T-helper 1 cell (primary cell): ENCODE results near the gene PCGF5.
A peak's percentile ranks its signal among the peaks of the same experiment; 100 is the strongest.
"Not testable (repeated sequence)": the region's sequence is repeated elsewhere in the genome, so short reads cannot be mapped to it uniquely, and the experiment has no call there.

Source experiments
- DNase-seq, 5 donors: peaks; one replicate each; pipeline ENCODE4 v3.0.0-alpha.2; 2012 to 2020

The PCGF5 gene

DNA sequence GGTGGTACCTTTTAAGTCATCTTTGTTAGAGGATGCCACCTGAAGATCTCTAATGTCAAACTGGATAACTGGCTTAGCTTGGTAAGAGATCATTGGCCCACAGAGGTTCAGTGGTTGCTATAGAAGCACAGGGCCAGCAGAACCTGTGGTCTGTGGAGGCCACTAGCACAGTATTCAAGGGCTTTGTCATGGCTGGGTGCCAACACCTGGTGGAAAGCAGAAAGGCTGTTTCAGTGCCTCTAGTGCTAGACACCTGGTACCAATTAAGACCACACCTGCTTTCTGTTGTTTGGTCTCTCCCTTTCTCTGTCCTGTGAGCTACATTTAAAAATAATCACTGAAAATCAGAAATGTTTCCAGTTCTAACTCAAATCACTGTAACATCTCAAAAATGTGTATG is 10.0 kb upstream of the PCGF5 start:
- DNase-seq, result no peak

- DNase-seq, result no peak
Measured at GRCh38 chr10:91211675-91212074, 8.8 kb upstream of the PCGF5 start.

DNA sequence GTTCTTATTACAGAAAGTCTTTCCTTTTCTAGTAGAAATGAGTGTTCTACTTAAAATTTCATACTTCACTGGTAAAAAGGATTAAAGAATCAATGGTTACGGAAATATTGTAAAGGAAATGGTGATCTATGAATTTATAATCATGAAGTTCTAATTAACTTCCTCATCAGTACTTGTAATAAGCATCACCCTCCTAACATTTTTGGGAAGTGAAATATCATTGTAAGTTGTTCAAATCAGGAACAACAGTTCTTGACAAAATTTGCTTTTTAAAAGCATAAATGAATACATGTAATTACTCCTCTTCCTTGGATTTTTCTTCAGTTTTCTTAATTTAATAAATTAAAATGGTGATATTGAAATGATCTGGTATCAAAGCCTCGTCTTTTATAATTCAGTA is 5.6 kb upstream of the PCGF5 start:
- DNase-seq, result no peak

DNA sequence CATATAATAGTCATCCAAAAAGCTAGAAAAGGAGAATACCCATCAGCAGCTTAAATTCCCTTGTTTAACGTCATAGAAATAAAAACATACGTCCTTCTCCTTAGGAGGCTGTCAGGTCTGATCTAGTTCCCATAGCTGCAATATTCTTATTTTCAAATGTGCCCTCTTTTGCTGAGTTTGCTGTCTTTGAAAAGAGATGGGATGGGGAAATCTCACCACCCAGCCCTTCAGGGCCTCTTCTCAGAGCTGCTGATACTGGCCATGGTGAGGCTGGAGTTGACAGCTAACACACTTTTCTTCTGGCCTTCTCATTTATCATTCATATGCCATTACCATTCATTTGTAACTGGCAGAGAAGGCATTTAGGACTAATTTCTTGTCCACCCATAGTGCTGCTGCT is 5.1 kb upstream of the PCGF5 start:
- no peak for DNase-seq

- no peak for DNase-seq
Measured at GRCh38 chr10:91219371-91220193, 881 bp upstream of the PCGF5 start.

- no peak for DNase-seq
Measured at GRCh38 chr10:91220954-91221675, 652 bp downstream of the PCGF5 start.

DNA sequence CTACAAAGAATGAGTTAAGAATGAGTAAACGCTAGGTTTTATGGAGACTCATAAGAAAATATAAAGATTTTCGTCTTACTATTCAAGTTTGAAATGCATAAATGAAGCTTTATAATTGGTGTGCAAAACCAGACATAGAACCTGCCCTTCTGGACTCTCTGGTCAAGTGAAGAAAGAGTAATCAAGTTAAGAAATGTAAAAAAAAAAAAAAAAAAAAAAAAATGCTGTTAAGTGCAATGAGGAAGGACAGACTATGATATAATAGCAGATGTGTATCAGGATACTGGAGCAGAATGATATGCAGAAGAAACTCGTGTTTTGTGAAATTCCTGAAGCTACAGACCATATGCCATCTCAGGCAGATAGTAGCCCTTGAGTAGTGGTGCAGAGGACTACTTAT is 5.6 kb downstream of the PCGF5 start:
- DNase-seq, result no peak

DNA sequence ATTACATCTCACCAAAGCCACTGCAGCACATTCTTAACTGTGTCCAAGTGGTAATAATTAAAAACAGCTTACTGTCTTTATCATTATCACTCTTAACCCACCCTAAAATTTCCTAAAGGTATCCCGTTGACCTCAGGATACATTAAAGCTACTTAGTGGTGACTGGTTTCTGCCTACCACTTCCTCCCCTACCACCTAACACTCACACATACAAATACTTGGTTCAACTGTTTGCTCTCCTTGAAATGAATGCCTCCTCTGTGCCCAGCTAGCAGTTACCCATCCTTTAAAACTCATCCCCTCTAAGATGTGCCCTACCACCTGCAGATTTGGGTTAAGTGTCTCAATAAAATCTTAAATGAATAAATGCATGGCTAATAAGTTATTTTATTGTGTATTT is 7.1 kb downstream of the PCGF5 start:
- DNase-seq, result peak in 1 of 5 donors; percentile 15

GRCh38 chr10:91229683-91230082 is 9.2 kb downstream of the PCGF5 start:
- DNase-seq, result no peak

GRCh38 chr10:91238191-91238590 is 17.7 kb downstream of the PCGF5 start:
- DNase-seq, result no peak

GRCh38 chr10:91239789-91240188 is 19.3 kb downstream of the PCGF5 start:
- DNase-seq, result no peak

- DNase-seq, result no peak
Measured at GRCh38 chr10:91242940-91243339, 22.5 kb downstream of the PCGF5 start.

DNA sequence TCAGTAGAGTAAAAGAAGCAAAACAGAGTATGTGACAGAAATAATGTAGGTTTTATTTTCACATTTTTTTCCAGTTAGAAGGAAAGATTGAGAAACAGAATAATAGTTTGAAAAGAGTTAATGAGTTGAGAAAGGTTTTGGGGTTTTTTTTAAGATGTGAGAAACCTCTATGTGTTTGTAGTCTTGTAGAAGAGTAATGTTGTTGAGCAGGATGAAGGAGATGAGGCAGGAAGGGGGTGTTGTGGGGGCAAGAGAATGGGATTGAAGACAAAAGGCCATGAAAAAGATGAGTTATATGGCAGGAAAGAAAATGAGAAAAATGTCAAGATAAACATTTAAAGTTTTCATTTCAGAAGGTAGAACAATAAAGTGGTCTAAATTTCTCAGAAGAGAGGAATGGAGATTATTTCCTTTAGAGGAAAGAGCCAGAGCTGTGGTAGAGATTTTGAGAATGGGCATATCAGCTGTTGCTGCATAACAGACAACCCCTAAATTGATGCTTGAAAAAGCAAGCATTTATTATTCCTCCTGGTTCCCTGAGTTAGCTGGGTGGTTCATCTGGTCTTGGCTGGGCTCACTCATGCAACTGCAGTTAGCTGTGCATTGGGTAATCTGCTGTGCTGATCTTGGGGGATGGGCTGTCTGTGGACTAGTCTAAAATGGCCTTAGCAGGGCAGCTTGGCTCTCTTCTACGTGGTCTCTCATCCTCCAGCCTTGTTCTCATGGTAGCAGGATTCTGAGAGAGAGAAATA is 27.1 kb downstream of the PCGF5 start:
- peak in 1 of 5 donors; percentile 7 for DNase-seq

DNA sequence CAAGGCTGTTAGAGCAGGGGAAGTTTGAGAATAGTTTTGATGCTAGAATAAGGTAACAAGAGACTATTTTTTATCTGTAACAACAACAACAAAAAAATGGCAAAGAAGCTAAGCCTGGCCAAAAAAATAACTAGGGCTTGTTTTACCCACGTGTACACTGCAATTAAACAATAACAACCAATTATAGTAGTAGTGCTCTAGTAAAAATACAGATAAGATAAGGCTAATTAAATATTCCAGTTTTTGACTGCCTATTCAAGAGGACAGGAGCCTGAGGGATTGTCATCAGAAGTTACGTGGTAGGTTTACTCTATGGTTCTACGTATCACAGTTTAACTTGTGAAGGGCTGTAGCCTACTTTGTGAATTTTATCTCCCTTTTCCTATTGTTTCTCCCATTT is 29.2 kb downstream of the PCGF5 start:
- DNase-seq, result no peak

DNA sequence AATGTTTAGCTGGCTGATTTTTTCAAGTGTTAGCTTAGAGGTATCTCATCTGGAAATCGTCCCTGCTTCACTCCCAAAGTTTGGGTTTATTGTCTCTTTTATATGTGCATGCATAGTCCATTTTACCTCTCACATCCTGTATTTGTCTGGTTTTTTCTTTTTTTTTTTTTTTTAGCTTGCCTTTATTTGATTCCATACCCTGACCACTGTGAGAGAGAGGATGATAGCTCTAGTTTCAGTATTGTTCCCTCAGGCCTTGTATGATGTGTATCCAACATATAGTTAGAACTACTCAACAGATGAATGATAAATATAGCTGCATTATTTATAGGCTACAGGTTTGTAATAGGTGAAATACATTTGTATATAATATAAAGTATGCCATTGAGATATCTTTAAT is 29.9 kb downstream of the PCGF5 start:
- no peak for DNase-seq

GRCh38 chr10:91251430-91252056 is 31.1 kb downstream of the PCGF5 start:
- peak; percentile 9 to 55 (median 33) for DNase-seq

DNA sequence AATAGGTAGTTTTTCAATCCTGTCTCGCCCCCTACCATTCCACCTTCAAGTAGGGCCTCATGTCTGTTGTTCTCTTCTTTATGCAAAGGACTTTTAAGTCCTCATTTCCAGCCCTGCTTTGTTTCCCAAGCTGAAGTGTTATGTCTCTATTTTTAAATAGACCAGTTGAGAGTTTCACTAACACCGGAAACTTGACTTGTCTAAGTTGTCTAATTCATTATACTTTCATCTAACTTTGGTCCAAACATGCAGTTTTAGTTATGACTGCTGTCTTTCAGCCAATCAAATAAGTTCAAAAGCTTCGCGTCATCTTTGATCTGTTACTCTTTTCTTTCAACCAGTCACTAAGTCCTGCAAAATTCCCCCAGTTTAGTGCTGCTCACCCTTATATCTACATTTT is 32.8 kb downstream of the PCGF5 start:
- no peak for DNase-seq

DNA sequence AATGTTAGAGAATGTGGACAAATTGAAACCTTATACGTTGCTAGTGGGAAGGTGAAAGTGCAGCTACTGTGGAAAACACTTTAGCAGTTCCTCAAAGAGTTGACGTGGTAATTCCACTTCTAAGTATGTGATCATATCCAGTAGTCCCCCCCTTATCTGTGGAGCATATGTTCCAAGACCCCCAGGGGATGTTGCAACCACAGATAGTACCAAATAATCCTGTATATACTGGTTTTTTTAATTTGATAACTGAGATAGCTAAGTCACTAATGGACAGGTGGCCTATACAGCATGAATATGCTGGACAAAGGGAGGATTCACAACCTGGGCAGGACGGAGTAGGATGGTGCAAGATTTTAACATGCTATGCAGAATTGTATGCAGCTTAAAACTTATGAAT is 36.8 kb downstream of the PCGF5 start:
- no peak for DNase-seq

GRCh38 chr10:91260417-91260816 is 40.0 kb downstream of the PCGF5 start:
- DNase-seq, result not testable (repeated sequence)

GRCh38 chr10:91271886-91272285 is 51.4 kb downstream of the PCGF5 start:
- DNase-seq, result no peak

GRCh38 chr10:91284486-91285090 is 64.1 kb downstream of the PCGF5 start:
- no peak for DNase-seq

- DNase-seq, result no peak
Measured at GRCh38 chr10:91286572-91286971, 66.1 kb downstream of the PCGF5 start.

DNA sequence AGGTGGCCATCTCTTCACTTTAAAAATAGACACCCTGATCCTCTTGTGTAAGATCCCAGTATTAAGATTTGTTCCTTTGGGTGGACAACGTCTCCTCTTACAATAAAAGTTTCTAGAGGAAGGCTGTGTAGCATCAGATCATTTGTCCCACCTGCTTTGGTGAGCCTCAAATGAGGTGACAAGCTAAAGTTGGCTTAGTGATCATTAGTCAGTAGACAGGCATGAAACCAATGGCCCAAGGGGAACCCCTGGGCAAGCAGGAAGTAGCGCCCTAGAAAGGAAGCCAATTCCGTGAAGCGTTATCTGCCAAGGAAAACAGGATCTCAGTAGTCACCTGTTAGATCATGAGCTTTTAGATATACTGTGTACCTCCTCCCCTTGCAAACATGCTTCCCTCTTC is 66.8 kb downstream of the PCGF5 start:
- DNase-seq, result no peak
